ENCODE measurements around the gene WWC2.

GRCh38 chr4:183204793-183205192 is 105.7 kb downstream of the WWC2 start:
- TF ChIP-seq CTCF (conservative IDR thresholded peaks at IDR 0.05 in 1 of 2, IDR thresholded peaks at IDR 0.05 in 1 of 2; ENCODE audit: extremely low read depth in 1 of 2, insufficient read depth in 1 of 2, low read depth in 1 of 2, low read length in 2 of 2) = no peak
- TF ChIP-seq EZH2 (IDR thresholded peaks at IDR 0.05; ENCODE audit: borderline replicate concordance, low read length) = no peak

Measured in mammary epithelial cell (primary cell).